Measurements from ENCODE around the gene TULP4. TPM values are rescaled to one million over a fixed set of nuclear protein-coding genes. Genes with fewer than 3 reads are reported as not detected.
"Not testable (repeated sequence)": the region's sequence is repeated elsewhere in the genome, so short reads cannot be mapped to it uniquely, and the experiment has no call there.

Gene TULP4
- total RNA-seq, 2 donors from 2014 or later: 140 to 199 TPM

GRCh38 chr6:158396136-158396535 is 83.9 kb downstream of the TULP4 start:
- Histone ChIP-seq H3K27ac (no peak overlapping the region), H3K9me3 (no peaks in the 10 kb centered on the region), H3K4me1 (peaks cover 0 to 14% of the 10 kb centered on the region in 2 donors), H3K36me3 (no peaks in the 10 kb centered on the region), H3K27me3 (no peaks in the 10 kb centered on the region), H3K4me3 (no peak overlapping the region)
- no peak for DNase-seq (ENCODE audit: low spot score)
- TF ChIP-seq, protein P1, sequence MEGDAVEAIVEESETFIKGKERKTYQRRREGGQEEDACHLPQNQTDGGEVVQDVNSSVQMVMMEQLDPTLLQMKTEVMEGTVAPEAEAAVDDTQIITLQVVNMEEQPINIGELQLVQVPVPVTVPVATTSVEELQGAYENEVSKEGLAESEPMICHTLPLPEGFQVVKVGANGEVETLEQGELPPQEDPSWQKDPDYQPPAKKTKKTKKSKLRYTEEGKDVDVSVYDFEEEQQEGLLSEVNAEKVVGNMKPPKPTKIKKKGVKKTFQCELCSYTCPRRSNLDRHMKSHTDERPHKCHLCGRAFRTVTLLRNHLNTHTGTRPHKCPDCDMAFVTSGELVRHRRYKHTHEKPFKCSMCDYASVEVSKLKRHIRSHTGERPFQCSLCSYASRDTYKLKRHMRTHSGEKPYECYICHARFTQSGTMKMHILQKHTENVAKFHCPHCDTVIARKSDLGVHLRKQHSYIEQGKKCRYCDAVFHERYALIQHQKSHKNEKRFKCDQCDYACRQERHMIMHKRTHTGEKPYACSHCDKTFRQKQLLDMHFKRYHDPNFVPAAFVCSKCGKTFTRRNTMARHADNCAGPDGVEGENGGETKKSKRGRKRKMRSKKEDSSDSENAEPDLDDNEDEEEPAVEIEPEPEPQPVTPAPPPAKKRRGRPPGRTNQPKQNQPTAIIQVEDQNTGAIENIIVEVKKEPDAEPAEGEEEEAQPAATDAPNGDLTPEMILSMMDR (IDR thresholded peaks at IDR 0.05): no peak

DNA sequence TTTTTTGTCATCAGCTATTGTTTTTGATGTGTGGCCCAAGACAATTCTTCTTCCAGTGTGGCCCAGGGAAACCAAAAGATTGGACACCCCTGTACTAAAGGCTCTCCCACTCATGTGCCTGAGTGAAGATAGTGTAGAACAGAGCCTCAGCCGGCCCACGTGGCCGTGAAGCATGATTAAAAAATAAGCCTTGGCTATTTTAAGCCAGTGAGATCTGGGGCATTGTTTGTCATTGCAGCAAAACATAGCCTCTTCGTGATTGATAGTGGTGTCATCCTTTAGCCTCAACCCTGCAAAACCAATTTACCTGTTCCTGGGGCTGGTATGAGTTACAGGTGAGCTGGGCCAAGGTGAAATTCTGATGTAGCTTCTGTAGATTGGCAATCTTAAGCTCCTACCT is 85.3 kb downstream of the TULP4 start:
- Histone ChIP-seq H3K4me1 (peaks cover 0 to 21% of the 10 kb centered on the region in 2 donors), H3K4me3 (no peak overlapping the region), H3K27ac (no peak overlapping the region), H3K27me3 (no peaks in the 10 kb centered on the region), H3K9me3 (no peaks in the 10 kb centered on the region), H3K36me3 (no peaks in the 10 kb centered on the region)
- DNase-seq (ENCODE audit: low spot score): no peak
- TF ChIP-seq, protein P1 (IDR thresholded peaks at IDR 0.05): no peak

- no peak overlapping the region for H3K4me3 ChIP-seq
- no peak for DNase-seq (ENCODE audit: low spot score)
These were observed 86.2 kb downstream of the TULP4 start for GRCh38 chr6:158398252-158399024.

DNA sequence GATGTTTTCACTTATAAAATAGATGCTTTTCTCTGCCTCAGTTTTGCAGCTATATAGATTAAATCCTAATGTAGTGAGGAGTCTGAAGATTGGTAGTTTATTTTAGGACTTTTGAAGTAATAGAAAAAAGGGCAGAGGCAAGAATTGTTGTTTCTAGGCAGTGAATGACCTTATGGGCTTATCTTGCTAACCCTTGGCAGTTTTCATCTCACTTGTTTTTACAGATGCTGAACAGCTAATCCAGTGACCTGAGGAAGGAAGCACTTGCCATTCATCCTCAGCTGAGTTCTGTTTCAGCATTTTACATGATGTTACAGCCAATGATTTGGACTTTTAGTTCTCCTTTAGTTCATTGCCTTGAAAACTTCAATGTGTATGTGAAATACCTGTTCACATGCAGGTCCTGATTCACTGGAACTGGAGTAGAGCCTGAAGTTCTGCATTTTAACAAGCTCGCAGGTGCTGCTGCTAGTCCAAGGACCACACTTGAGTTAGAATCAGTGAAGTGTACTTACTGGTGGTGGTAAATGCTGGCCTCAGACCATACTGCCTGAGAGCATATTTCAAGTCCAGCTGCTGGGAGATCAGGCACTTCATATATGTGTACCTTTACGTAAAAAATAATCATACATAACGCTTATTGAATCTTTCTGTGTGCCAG is 86.9 kb downstream of the TULP4 start:
- no peak overlapping the region for H3K4me3 ChIP-seq
- TF ChIP-seq, protein P1 (IDR thresholded peaks at IDR 0.05): no peak
- H3K27ac ChIP-seq: no peak overlapping the region
- no peak for DNase-seq (ENCODE audit: low spot score)
- H3K9me3 ChIP-seq: no peaks in the 10 kb centered on the region
- H3K36me3 ChIP-seq: no peaks in the 10 kb centered on the region
- peaks cover 0 to 21% of the 10 kb centered on the region in 2 donors for H3K4me1 ChIP-seq
- no peaks in the 10 kb centered on the region for H3K27me3 ChIP-seq

More at GRCh38 chr6:158398252-158399024, 86.2 kb downstream of the TULP4 start:
- TF ChIP-seq, protein P1 (IDR thresholded peaks at IDR 0.05): no peak
- Histone ChIP-seq H3K27ac (no peak overlapping the region), H3K36me3 (no peaks in the 10 kb centered on the region), H3K4me1 (peaks cover 0 to 21% of the 10 kb centered on the region in 2 donors), H3K27me3 (no peaks in the 10 kb centered on the region), H3K9me3 (no peaks in the 10 kb centered on the region)

GRCh38 chr6:158402184-158402583 is 89.9 kb downstream of the TULP4 start:
- no peak overlapping the region for H3K27ac ChIP-seq

DNA sequence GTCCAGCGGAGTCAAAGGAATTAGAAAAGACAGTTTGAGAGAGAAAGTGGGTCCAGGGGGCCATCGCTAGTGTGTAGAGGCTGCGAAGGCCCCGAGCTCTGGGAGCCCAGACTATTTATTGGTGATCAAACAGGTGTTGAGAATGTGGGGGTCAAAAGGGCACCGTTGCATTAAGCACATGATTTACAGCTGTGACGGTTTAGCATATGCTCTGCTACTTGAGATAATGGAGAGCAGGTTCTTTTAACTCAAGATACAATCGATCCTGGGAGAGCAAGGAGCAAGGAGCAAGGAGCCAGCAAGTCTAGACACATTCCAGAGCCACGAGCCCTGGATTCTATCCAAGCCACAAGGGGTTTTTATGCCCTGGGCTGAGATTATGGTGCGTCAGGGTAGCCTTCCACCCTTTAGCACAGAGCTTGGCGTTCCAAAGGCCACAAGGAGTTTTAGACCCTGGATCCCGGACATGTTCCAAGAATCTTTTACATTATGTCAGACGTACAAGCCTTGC is 93.1 kb downstream of the TULP4 start:
- H3K4me3 ChIP-seq: not testable (repeated sequence)
- peaks cover 0 to 35% of the 10 kb centered on the region in 2 donors for H3K4me1 ChIP-seq

More at GRCh38 chr6:158402184-158402583, 89.9 kb downstream of the TULP4 start:
- no peak for DNase-seq (ENCODE audit: low spot score)
- H3K4me1 ChIP-seq: peaks cover 0 to 21% of the 10 kb centered on the region in 2 donors
- no peak overlapping the region for H3K4me3 ChIP-seq
- no peaks in the 10 kb centered on the region for H3K27me3 ChIP-seq
- no peaks in the 10 kb centered on the region for H3K36me3 ChIP-seq
- H3K9me3 ChIP-seq: no peaks in the 10 kb centered on the region
- TF ChIP-seq, protein P1 (IDR thresholded peaks at IDR 0.05): no peak

More for the DNA sequence above, 93.1 kb downstream of the TULP4 start:
- not testable (repeated sequence) for DNase-seq (ENCODE audit: low spot score); H3K36me3 ChIP-seq; H3K27me3 ChIP-seq; H3K9me3 ChIP-seq; H3K27ac ChIP-seq

All from right atrium auricular region (tissue), 2 donors.